HEK293T (cell line): Measurements from ENCODE around the gene SKOR1.
A peak's percentile ranks its signal among the peaks of the same experiment; 100 is the strongest.

ENCODE experiments used
- CTCF ChIA-PET: fragments of 350-600 bp; formaldehyde crosslinking; extraction: SDS; loops from one replicate; lab custom pipeline; 2021; ENCODE audit warnings: antibody characterized with exemption, inconsistent platforms; lab: Yijun Ruan, JAX
- POLR2A ChIA-PET: fragments of 350-600 bp; formaldehyde crosslinking; extraction: SDS; loops from one replicate; lab custom pipeline; 2020; ENCODE audit warnings: antibody characterized with exemption, inconsistent platforms; lab: Yijun Ruan, JAX
- DNase-seq: peaks from one replicate; pipeline ENCODE4 v3.0.0; 2012; ENCODE audit warnings: mixed read lengths; ENCODE audit errors: extremely low spot score
- ARNT ChIP-seq: fragments of 450-650 bp; IDR thresholded peaks from 2 replicates; pipeline ENCODE4 v1.6.1; 2017; ENCODE audit warnings: mild to moderate bottlenecking
- BHLHE40 ChIP-seq: fragments of 450-650 bp; IDR thresholded peaks from 2 replicates; pipeline ENCODE4 v1.6.1; 2016; ENCODE audit warnings: mild to moderate bottlenecking, moderate library complexity, borderline replicate concordance
- CTBP1 ChIP-seq: fragments of 450-650 bp; IDR thresholded peaks from 2 replicates; pipeline ENCODE4 v1.6.1; 2016; ENCODE audit warnings: borderline replicate concordance
- ELF4 ChIP-seq: fragments of 450-650 bp; IDR thresholded peaks from 2 replicates; pipeline ENCODE4 v1.6.1; 2017; ENCODE audit warnings: antibody characterized with exemption
- FOXA1 ChIP-seq: fragments of 450-650 bp; IDR thresholded peaks from 2 replicates; pipeline ENCODE4 v1.6.1; 2016; ENCODE audit warnings: mild to moderate bottlenecking
- FOXK2 ChIP-seq: fragments of 450-650 bp; IDR thresholded peaks from 2 replicates; pipeline ENCODE4 v1.6.1; 2016; ENCODE audit warnings: mild to moderate bottlenecking
- FOXM1 ChIP-seq: fragments of 450-650 bp; IDR thresholded peaks from 2 replicates; pipeline ENCODE4 v1.6.1; 2017; ENCODE audit warnings: mild to moderate bottlenecking, borderline replicate concordance
- HDGF ChIP-seq: fragments of 450-650 bp; IDR thresholded peaks from 2 replicates; pipeline ENCODE4 v1.6.1; 2017; ENCODE audit warnings: antibody characterized with exemption, borderline replicate concordance
- L3MBTL2 ChIP-seq: fragments of 450-650 bp; conservative IDR thresholded peaks from 2 replicates; pipeline ENCODE4 v1.6.1; 2016; ENCODE audit warnings: mild to moderate bottlenecking
- LEF1 ChIP-seq: fragments of 450-650 bp; IDR thresholded peaks from 2 replicates; pipeline ENCODE4 v1.6.1; 2017; ENCODE audit warnings: mild to moderate bottlenecking, borderline replicate concordance
- NFRKB ChIP-seq: fragments of 450-650 bp; IDR thresholded peaks from 2 replicates; pipeline ENCODE4 v1.6.1; 2016; ENCODE audit warnings: mild to moderate bottlenecking, moderate library complexity
- PKNOX1 ChIP-seq: fragments of 450-650 bp; IDR thresholded peaks from 2 replicates; pipeline ENCODE4 v1.6.1; 2016
- SP1 ChIP-seq: fragments of 450-650 bp; IDR thresholded peaks from 2 replicates; pipeline ENCODE4 v1.6.1; 2017
- SUZ12 ChIP-seq: fragments of 450-650 bp; IDR thresholded peaks from 2 replicates; pipeline ENCODE4 v1.6.1; 2016; ENCODE audit warnings: mild to moderate bottlenecking
- TARDBP ChIP-seq: fragments of 450-650 bp; IDR thresholded peaks from 2 replicates; pipeline ENCODE4 v1.6.1; 2016
- ZNF384 ChIP-seq: fragments of 450-650 bp; IDR thresholded peaks from 2 replicates; pipeline ENCODE4 v1.6.1; 2016

The SKOR1 gene

GRCh38 chr15:67862750-67863441 is 37.6 kb downstream of the SKOR1 start:
- CTCF ChIA-PET: interaction anchor here (0.6 to 2.5 kb wide), 13 partner anchors 12 to 390 kb away, joined by 3 to 13 read pairs (median 4); no protein-coding TSS in a partner anchor
- no peak for DNase-seq
- POLR2A ChIA-PET: interaction anchor here (0.7 to 0.9 kb wide), 3 partner anchors 21 to 192 kb away, joined by 3 to 6 read pairs (median 4); partner anchors contain the start of gene PIAS1
- TF ChIP-seq NFRKB: no peak
- no peak for TF ChIP-seq FOXK2
- no peak for TF ChIP-seq CTBP1
- TF ChIP-seq LEF1: no peak
- TF ChIP-seq PKNOX1: no peak
- TF ChIP-seq SUZ12: no peak
- no peak for TF ChIP-seq L3MBTL2
- no peak for TF ChIP-seq BHLHE40
- TF ChIP-seq FOXM1: no peak
- TF ChIP-seq SP1: no peak
- TF ChIP-seq ELF4: no peak
- no peak for TF ChIP-seq HDGF
- no peak for TF ChIP-seq FOXA1
- no peak for TF ChIP-seq TARDBP

- peak; percentile 91 for DNase-seq
- TF ChIP-seq HDGF (no peak), ZNF384 (no peak), L3MBTL2 (peak; percentile 91)
- ChIA-PET CTCF (interaction anchor here (0.6 to 2.5 kb wide), 14 partner anchors 11 to 1502 kb away, joined by 3 to 13 read pairs (median 4); no protein-coding TSS in a partner anchor), POLR2A (interaction anchor here (0.7 to 0.9 kb wide), 3 partner anchors 21 to 191 kb away, joined by 3 to 6 read pairs (median 4); partner anchors contain the start of gene PIAS1)
Measured at GRCh38 chr15:67863442-67863987, 38.2 kb downstream of the SKOR1 start.

- no peak for TF ChIP-seq SP1
- no peak for TF ChIP-seq L3MBTL2
- no peak for TF ChIP-seq ELF4
- TF ChIP-seq FOXA1: no peak
- TF ChIP-seq CTBP1: no peak
- no peak for TF ChIP-seq FOXM1
- TF ChIP-seq FOXK2: no peak
- TF ChIP-seq TARDBP: no peak
- TF ChIP-seq HDGF: no peak
- TF ChIP-seq BHLHE40: no peak
- no peak for TF ChIP-seq SUZ12
- no peak for TF ChIP-seq PKNOX1
- no peak for TF ChIP-seq NFRKB
- no peak for TF ChIP-seq ZNF384
- DNase-seq: no peak
- CTCF ChIA-PET: no interaction called here
- POLR2A ChIA-PET: no interaction called here
Measured at GRCh38 chr15:67865331-67865730, 40.0 kb downstream of the SKOR1 start.

GRCh38 chr15:67865766-67866165 is 40.5 kb downstream of the SKOR1 start:
- CTCF ChIA-PET: no interaction called here
- TF ChIP-seq FOXM1 (no peak), TARDBP (no peak), SP1 (no peak), ARNT (no peak), BHLHE40 (no peak), LEF1 (no peak), SUZ12 (no peak), L3MBTL2 (no peak), HDGF (no peak), PKNOX1 (no peak), FOXA1 (no peak), ZNF384 (no peak), CTBP1 (no peak), FOXK2 (no peak), NFRKB (no peak), ELF4 (no peak)
- no peak for DNase-seq
- POLR2A ChIA-PET: no interaction called here

GRCh38 chr15:67869701-67870100 is 44.4 kb downstream of the SKOR1 start:
- DNase-seq: no peak
- CTCF ChIA-PET: no interaction called here
- TF ChIP-seq TARDBP (no peak), ELF4 (no peak), L3MBTL2 (no peak), FOXA1 (no peak), SP1 (no peak), FOXK2 (no peak), NFRKB (no peak), ZNF384 (no peak), ARNT (no peak), HDGF (no peak), PKNOX1 (no peak), LEF1 (no peak), BHLHE40 (no peak), CTBP1 (no peak), SUZ12 (no peak), FOXM1 (no peak)
- POLR2A ChIA-PET: no interaction called here
